Measurements from ENCODE around the gene GALNT2.

The GALNT2 gene

GRCh38 chr1:230120289-230120920 is 53.4 kb downstream of the GALNT2 start:
- H3K9me3 ChIP-seq (ENCODE audit: insufficient read depth, low read depth, low read length): no peaks in the 10 kb centered on the region
- no peak overlapping the region for H3K27ac ChIP-seq (ENCODE audit: low read length)

GRCh38 chr1:230120921-230121381 is 53.9 kb downstream of the GALNT2 start:
- no peaks in the 10 kb centered on the region for H3K27me3 ChIP-seq (ENCODE audit: insufficient read depth, low read length)
- no peaks in the 10 kb centered on the region for H3K9me3 ChIP-seq (ENCODE audit: insufficient read depth, low read depth, low read length)
- peaks cover 7% of the 10 kb centered on the region for H3K4me1 ChIP-seq (ENCODE audit: insufficient read depth, low read length)
- no peak overlapping the region for H3K9ac ChIP-seq (ENCODE audit: low read depth, low read length)
- no peak overlapping the region for H3K27ac ChIP-seq (ENCODE audit: low read length)
- H3K4me3 ChIP-seq (ENCODE audit: low read length): no peak overlapping the region
- H3K36me3 ChIP-seq (ENCODE audit: insufficient read depth, low read depth, low read length): no peaks in the 10 kb centered on the region

More at GRCh38 chr1:230120289-230120920, 53.4 kb downstream of the GALNT2 start:
- no peaks in the 10 kb centered on the region for H3K36me3 ChIP-seq (ENCODE audit: insufficient read depth, low read depth, low read length)
- H3K27me3 ChIP-seq (ENCODE audit: insufficient read depth, low read length): no peaks in the 10 kb centered on the region
- H3K4me3 ChIP-seq (ENCODE audit: low read length): no peak overlapping the region
- H3K4me1 ChIP-seq (ENCODE audit: insufficient read depth, low read length): peaks cover 4% of the 10 kb centered on the region
- H3K9ac ChIP-seq (ENCODE audit: low read depth, low read length): no peak overlapping the region

- H3K9ac ChIP-seq (ENCODE audit: low read depth, low read length): no peak overlapping the region
- no peaks in the 10 kb centered on the region for H3K27me3 ChIP-seq (ENCODE audit: insufficient read depth, low read length)
- H3K27ac ChIP-seq (ENCODE audit: low read length): no peak overlapping the region
- H3K9me3 ChIP-seq (ENCODE audit: insufficient read depth, low read depth, low read length): no peaks in the 10 kb centered on the region
- no peaks in the 10 kb centered on the region for H3K36me3 ChIP-seq (ENCODE audit: insufficient read depth, low read depth, low read length)
- no peak overlapping the region for H3K4me3 ChIP-seq (ENCODE audit: low read length)
- H3K4me1 ChIP-seq (ENCODE audit: insufficient read depth, low read length): peaks cover 15% of the 10 kb centered on the region
Observed at GRCh38 chr1:230121950-230122349, 54.9 kb downstream of the GALNT2 start.

DNA sequence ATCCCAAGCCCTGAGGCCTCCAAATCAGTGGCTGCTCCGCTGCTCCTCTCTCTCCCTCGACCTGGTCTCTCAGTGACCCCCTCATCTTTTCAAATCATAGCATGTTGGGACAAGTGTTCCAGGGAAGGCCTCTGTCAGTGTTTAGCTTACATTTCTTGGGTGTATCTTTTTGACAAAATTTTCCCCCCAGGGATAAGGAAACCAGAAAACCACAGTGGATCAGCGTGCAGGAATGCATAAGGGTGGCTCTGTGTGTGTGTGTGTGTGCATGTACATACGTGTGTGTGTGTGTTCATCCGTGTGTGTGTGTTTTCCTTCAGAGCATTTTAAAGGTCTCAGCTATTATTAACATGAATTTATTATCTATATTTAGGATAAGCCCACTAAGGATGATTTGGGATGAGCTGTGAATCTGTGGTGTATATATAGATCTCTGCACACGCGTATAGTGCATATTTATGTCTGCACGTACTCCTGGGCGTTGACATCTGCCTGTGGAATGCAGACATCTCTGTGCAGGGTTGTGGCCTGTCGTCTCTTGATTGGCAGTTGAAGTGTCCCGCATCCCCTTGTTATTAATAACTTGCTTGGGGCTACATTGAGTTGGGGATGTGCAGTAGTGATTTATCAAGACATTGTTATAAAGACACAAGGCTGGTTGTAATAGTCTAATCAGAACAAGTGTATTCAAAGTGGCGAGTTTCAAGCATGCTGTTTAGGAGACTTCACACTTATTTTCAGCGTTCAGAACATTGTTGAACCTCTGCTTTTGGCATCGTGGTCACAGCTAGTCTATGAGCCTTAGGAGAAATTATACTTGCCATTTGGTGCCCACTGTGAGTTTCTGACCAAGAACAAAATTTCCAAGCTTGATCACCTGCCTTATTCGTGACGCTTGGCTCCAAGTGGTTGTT is 55.6 kb downstream of the GALNT2 start:
- no peak overlapping the region for H3K4me3 ChIP-seq (ENCODE audit: low read length)
- H3K36me3 ChIP-seq (ENCODE audit: insufficient read depth, low read depth, low read length): no peaks in the 10 kb centered on the region
- no peak overlapping the region for H3K9ac ChIP-seq (ENCODE audit: low read depth, low read length)
- H3K27ac ChIP-seq (ENCODE audit: low read length): no peak overlapping the region
- no peaks in the 10 kb centered on the region for H3K27me3 ChIP-seq (ENCODE audit: insufficient read depth, low read length)
- H3K4me1 ChIP-seq (ENCODE audit: insufficient read depth, low read length): peaks cover 16% of the 10 kb centered on the region
- no peaks in the 10 kb centered on the region for H3K9me3 ChIP-seq (ENCODE audit: insufficient read depth, low read depth, low read length)

DNA sequence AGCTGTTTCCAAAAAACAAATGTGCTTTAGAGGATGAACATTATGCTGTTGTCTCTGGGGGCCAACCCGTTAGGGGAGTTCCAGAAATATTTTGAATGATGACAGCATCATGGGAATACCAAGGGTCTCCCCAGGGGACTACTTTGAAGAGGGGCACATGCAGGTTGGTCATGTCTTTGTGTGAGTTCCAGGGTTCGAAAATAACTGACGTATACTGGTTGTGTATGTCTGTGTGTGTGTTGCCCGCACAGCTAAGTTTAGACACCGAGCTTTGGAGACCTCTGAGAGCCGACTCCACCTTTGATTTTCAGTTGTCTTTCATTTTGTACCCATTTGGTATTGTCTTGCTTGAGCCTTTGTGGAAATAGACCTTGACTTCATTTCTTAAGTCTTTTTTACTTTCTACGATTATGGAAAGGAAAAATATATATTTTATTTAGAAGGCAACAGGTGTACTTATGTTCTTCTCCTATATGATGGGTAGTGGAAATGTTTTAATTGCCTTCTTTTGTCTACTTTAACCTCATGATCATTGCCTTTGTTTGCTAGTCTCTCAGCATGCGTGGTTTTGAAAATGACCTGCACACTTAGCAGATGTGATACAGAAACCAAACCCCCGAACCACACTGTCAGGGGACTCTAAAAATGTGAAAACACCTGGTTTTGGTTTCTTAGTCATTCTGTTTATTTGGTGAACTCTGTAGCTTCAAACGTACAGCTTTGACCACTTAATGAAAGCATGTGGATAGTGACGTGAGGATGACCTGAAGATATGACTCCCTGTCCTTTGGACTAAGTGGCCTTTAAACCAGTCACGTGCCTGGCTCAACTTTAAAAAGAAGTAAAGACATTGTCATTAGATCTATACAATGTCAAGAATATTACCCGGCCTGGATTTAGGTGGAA is 56.5 kb downstream of the GALNT2 start:
- no peak overlapping the region for H3K4me3 ChIP-seq (ENCODE audit: low read length)

DNA sequence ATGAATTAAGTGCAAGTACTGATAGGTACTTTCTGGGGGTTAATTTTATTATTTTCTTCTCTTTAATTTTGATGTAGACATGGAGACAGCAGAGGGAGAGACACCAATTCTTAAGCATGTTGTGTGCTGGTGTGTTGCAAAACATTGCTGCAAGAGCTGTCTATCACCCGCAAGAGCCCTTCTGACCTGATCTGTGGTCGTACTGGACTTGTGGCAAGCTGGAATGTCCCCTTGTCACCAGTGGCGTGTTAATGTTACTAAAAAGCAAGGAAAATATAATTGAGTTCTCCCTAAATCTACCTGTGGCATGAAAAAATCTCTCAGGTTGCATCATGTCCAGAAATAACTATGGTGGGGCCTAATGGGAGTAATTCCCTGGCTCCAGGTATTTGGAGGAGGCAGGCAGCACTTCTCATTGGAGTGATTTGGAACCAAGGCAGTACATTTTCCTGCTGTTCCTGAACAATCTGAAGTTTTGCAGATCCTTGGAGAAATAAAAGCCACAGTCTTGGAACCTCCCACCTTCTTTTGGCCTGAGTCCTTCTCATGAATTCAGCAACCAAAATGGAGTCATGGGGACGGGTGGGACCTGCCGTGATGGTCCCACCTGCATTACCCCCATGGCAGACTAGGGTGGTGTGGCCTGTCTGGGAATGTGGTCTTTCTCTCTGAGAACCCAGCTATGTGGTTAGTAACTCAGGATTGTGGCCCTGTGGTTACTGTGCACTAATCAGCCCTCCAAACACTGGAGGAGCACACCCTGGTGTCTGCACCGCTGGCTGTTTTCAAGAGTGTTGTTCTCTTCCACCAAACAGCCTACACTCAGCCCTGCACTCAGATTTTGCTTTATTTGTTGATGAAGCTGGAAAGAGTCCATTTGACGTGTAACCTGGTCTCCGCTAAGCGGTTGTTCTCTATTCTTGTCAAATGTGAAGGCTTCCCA is 57.4 kb downstream of the GALNT2 start:
- H3K4me1 ChIP-seq (ENCODE audit: insufficient read depth, low read length): peaks cover 19% of the 10 kb centered on the region
- H3K27me3 ChIP-seq (ENCODE audit: insufficient read depth, low read length): no peaks in the 10 kb centered on the region
- H3K27ac ChIP-seq (ENCODE audit: low read length): no peak overlapping the region
- H3K4me3 ChIP-seq (ENCODE audit: low read length): no peak overlapping the region
- H3K36me3 ChIP-seq (ENCODE audit: insufficient read depth, low read depth, low read length): no peaks in the 10 kb centered on the region
- H3K9ac ChIP-seq (ENCODE audit: low read depth, low read length): no peak overlapping the region
- H3K9me3 ChIP-seq (ENCODE audit: insufficient read depth, low read depth, low read length): no peaks in the 10 kb centered on the region

More for the DNA sequence above, 56.5 kb downstream of the GALNT2 start:
- Histone ChIP-seq H3K9ac (ENCODE audit: low read depth, low read length) (no peak overlapping the region), H3K9me3 (ENCODE audit: insufficient read depth, low read depth, low read length) (no peaks in the 10 kb centered on the region), H3K27ac (ENCODE audit: low read length) (no peak overlapping the region), H3K36me3 (ENCODE audit: insufficient read depth, low read depth, low read length) (no peaks in the 10 kb centered on the region), H3K4me1 (ENCODE audit: insufficient read depth, low read length) (peaks cover 19% of the 10 kb centered on the region), H3K27me3 (ENCODE audit: insufficient read depth, low read length) (no peaks in the 10 kb centered on the region)

- Histone ChIP-seq H3K4me1 (ENCODE audit: insufficient read depth, low read length) (peaks cover 19% of the 10 kb centered on the region), H3K27ac (ENCODE audit: low read length) (no peak overlapping the region), H3K27me3 (ENCODE audit: insufficient read depth, low read length) (no peaks in the 10 kb centered on the region), H3K9me3 (ENCODE audit: insufficient read depth, low read depth, low read length) (no peaks in the 10 kb centered on the region), H3K4me3 (ENCODE audit: low read length) (no peak overlapping the region), H3K9ac (ENCODE audit: low read depth, low read length) (no peak overlapping the region), H3K36me3 (ENCODE audit: insufficient read depth, low read depth, low read length) (no peaks in the 10 kb centered on the region)
Observed at GRCh38 chr1:230125141-230125540, 58.1 kb downstream of the GALNT2 start.

DNA sequence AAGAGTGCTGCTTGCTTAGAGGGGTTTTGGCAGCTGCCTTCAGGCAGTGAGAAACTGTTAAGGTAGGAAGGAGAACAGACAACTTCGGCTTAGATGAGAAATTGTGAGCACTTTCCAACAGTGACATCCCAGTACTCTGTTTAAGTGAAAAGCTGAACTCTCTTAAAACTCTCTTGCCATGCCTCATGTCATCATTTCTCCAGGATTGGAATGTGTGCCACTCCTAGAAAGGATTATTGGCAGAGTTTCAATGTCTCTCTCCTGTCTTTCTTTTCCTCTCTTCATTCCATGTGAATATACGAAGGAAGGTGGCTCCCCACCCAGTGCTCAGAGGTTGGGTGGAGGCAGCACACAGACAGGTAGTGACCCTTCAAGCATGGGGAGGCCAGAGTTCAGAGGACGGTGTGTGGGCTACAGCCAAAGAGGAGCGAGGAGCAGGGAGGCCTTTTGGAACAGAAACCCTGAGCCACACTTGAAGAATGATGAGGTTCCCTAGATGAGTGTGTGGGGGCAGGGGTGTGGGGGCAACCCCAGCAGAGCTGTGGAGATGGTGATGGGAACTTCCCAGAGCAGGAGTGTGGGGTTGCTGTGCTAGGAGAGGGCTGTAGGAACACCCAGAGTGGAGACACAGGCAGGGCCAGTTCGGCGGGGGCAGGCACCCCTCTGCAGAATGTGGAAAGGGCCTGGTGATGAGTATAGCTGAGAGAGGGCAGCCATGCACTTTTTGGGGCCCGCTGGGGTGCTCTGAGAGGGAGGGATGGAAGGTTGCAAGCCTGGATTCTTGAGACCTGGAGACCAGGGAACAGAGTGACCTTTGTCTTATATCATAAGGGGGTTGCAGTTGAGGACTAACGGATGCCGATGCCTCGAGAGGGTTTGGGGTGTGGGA is 58.8 kb downstream of the GALNT2 start:
- Histone ChIP-seq H3K36me3 (ENCODE audit: insufficient read depth, low read depth, low read length) (no peaks in the 10 kb centered on the region), H3K27me3 (ENCODE audit: insufficient read depth, low read length) (no peaks in the 10 kb centered on the region), H3K9me3 (ENCODE audit: insufficient read depth, low read depth, low read length) (no peaks in the 10 kb centered on the region), H3K27ac (ENCODE audit: low read length) (no peak overlapping the region), H3K9ac (ENCODE audit: low read depth, low read length) (no peak overlapping the region), H3K4me1 (ENCODE audit: insufficient read depth, low read length) (peaks cover 19% of the 10 kb centered on the region), H3K4me3 (ENCODE audit: low read length) (no peak overlapping the region)

DNA sequence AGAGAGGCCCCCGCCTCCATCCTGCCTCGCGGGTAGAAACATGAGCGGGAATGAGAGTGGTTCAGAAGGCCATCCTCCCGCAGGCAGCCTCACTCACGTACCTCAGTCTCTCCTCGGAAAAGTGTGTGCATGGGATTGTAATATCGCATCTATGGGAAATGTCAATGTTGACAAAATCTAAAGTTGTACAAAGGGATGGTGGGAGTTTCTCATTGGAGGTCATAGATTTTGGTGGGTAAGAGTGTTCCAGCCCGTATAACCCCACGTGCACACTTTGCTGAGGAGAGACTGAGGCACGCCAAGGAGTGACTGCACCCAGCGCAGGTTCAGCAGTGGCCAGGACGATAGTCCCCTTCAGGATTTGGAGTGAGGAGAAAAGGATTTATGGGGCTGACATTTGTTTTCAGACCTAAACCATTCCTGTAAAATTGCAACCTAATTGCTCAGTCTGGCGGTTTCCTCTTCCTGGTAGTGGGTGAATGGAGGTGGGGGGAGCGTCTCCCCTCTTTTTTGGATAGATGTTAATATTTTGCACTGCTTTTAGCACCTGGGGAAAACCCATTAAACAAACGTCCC is 59.6 kb downstream of the GALNT2 start:
- no peaks in the 10 kb centered on the region for H3K9me3 ChIP-seq (ENCODE audit: insufficient read depth, low read depth, low read length)
- no peak overlapping the region for H3K9ac ChIP-seq (ENCODE audit: low read depth, low read length)
- no peak overlapping the region for H3K4me3 ChIP-seq (ENCODE audit: low read length)
- no peaks in the 10 kb centered on the region for H3K27me3 ChIP-seq (ENCODE audit: insufficient read depth, low read length)
- no peak overlapping the region for H3K27ac ChIP-seq (ENCODE audit: low read length)
- no peaks in the 10 kb centered on the region for H3K36me3 ChIP-seq (ENCODE audit: insufficient read depth, low read depth, low read length)
- peaks cover 19% of the 10 kb centered on the region for H3K4me1 ChIP-seq (ENCODE audit: insufficient read depth, low read length)

Data from iPS-20b (cell line).